GM12801 (cell line): ENCODE data around the gene CNPY1.

ENCODE experiments used
- CTCF ChIP-seq: IDR thresholded peaks from one replicate; pipeline ENCODE4 v1.5.1; 2011; ENCODE audit warnings: control low read depth; ENCODE audit not compliant: insufficient read length; ENCODE audit errors: extremely low read depth

Gene CNPY1

GRCh38 chr7:155513543-155514285 lies 32.6 kb downstream of the CNPY1 start:
- no peak for TF ChIP-seq CTCF

- no peak for TF ChIP-seq CTCF
Measured at GRCh38 chr7:155512246-155512887, 34.0 kb downstream of the CNPY1 start.

GRCh38 chr7:155511702-155511996 lies 34.7 kb downstream of the CNPY1 start:
- no peak for TF ChIP-seq CTCF

GRCh38 chr7:155510975-155511701 lies 35.2 kb downstream of the CNPY1 start:
- TF ChIP-seq CTCF, result no peak

- TF ChIP-seq CTCF, result no peak
Measured at GRCh38 chr7:155509725-155510551, 36.4 kb downstream of the CNPY1 start.

- no peak for TF ChIP-seq CTCF
Measured at GRCh38 chr7:155509359-155509724, 37.0 kb downstream of the CNPY1 start.
